CD14-positive monocyte (primary cell): ENCODE data around the gene TNNI2. TPM values are rescaled to one million over a fixed set of nuclear protein-coding genes. Genes with fewer than 3 reads are reported as not detected.

Experiments used
- DNase-seq, 3 donors: peaks; one replicate each; pipeline ENCODE4 v3.0.0-alpha.2; 2011 to 2022
- H2AFZ ChIP-seq: 2 replicates; pipeline ENCODE4 v1.6.0; 2012; ENCODE audit warnings: mild to moderate bottlenecking, low read depth, low read length, inconsistent platforms; ENCODE audit not compliant: insufficient read depth, poor library complexity, severe bottlenecking
- H3K27ac ChIP-seq, 2 donors: 1 replicate in 1 of 2; 2 replicates in 1 of 2; pipeline ENCODE4 v1.5.1; 2012 to 2013; ENCODE audit warnings: low read length in 2 of 2, control low read depth in 1 of 2, inconsistent platforms in 1 of 2, low read depth in 1 of 2, mild to moderate bottlenecking in 1 of 2
- H3K27me3 ChIP-seq, 2 donors: one replicate each; pipeline versions ENCODE4 v1.6.0 to v1.6.1; 2011 to 2013; ENCODE audit warnings: low read length in 2 of 2; ENCODE audit not compliant: control insufficient read depth in 2 of 2, insufficient read depth in 2 of 2
- H3K36me3 ChIP-seq, 2 donors: replicated peaks in 1 of 2; 1 replicate in 1 of 2; 2 replicates in 1 of 2; pipeline versions ENCODE4 v1.5.1 to v1.6.1; 2012 to 2013; ENCODE audit warnings: low read length in 2 of 2, control low read depth in 1 of 2, inconsistent platforms in 1 of 2, mild to moderate bottlenecking in 1 of 2; ENCODE audit not compliant: insufficient read depth in 2 of 2, control insufficient read depth in 1 of 2
- H3K4me1 ChIP-seq, 2 donors: 1 replicate in 1 of 2; 2 replicates in 1 of 2; pipeline versions ENCODE4 v1.5.1 to v1.6.1; 2012 to 2013; ENCODE audit warnings: low read length in 2 of 2, control low read depth in 1 of 2, inconsistent platforms in 1 of 2, mild to moderate bottlenecking in 1 of 2, moderate library complexity in 1 of 2; ENCODE audit not compliant: insufficient read depth in 2 of 2, control insufficient read depth in 1 of 2
- H3K4me2 ChIP-seq: replicated peaks from 2 replicates; pipeline ENCODE3; 2012; ENCODE audit warnings: low read length, moderate library complexity, mild to moderate bottlenecking; ENCODE audit not compliant: poor library complexity, severe bottlenecking; ENCODE audit errors: extremely low read depth
- H3K4me3 ChIP-seq, 3 experiments: fragments of 200-600 bp in 1 of 3; sonication (generic) in 1 of 3; replicated peaks in 1 of 3; 1 replicate in 2 of 3; 2 replicates in 1 of 3; pipeline ENCODE4 v1.5.1; 2011 to 2013; ENCODE audit warnings: low read length in 3 of 3, mild to moderate bottlenecking in 3 of 3, control low read depth in 2 of 3, low read depth in 2 of 3, inconsistent platforms in 1 of 3, moderate library complexity in 1 of 3
- H3K79me2 ChIP-seq: 2 replicates; pipeline ENCODE4 v1.6.0; 2012; ENCODE audit warnings: mild to moderate bottlenecking, control low read depth, inconsistent platforms, low read length, moderate library complexity; ENCODE audit not compliant: insufficient read depth
- H3K9ac ChIP-seq: 2 replicates; pipeline ENCODE4 v1.6.0; 2017; ENCODE audit warnings: low read length, mild to moderate bottlenecking; ENCODE audit not compliant: insufficient read depth, poor library complexity, severe bottlenecking
- H3K9me3 ChIP-seq, 2 donors: replicated peaks in 1 of 2; 1 replicate in 1 of 2; 2 replicates in 1 of 2; pipeline versions ENCODE4 v1.5.1 to v1.6.1; 2012 to 2013; ENCODE audit warnings: low read length in 2 of 2, control low read depth in 1 of 2; ENCODE audit not compliant: control insufficient read depth in 1 of 2, insufficient read depth in 1 of 2
- H4K20me1 ChIP-seq: 2 replicates; pipeline ENCODE4 v1.6.0; 2012; ENCODE audit warnings: mild to moderate bottlenecking, low read length, control low read depth, moderate library complexity; ENCODE audit not compliant: insufficient read depth
- H3K27ac Mint-ChIP-seq, 7 donors: one replicate each; pipeline ENCODE4 v1.8.0; 2020; ENCODE audit warnings: mild to moderate bottlenecking in 7 of 7, mixed read lengths in 7 of 7, moderate library complexity in 6 of 7, inconsistent platforms in 2 of 7
- H3K27me3 Mint-ChIP-seq, 3 donors: one replicate each; pipeline ENCODE4 v1.8.0; 2021 to 2022; ENCODE audit warnings: low read depth in 3 of 3, mild to moderate bottlenecking in 3 of 3, mixed read lengths in 3 of 3, moderate library complexity in 3 of 3, inconsistent platforms in 1 of 3
- H3K36me3 Mint-ChIP-seq, 2 donors: one replicate each; pipeline ENCODE4 v1.8.0; 2020; ENCODE audit warnings: mixed read lengths in 2 of 2, inconsistent platforms in 1 of 2, mild to moderate bottlenecking in 1 of 2
- H3K4me1 Mint-ChIP-seq: one replicate; pipeline ENCODE4 v1.8.0; 2020; ENCODE audit warnings: mild to moderate bottlenecking, mixed read lengths
- H3K4me3 Mint-ChIP-seq, 2 donors: one replicate each; pipeline ENCODE4 v1.8.0; 2020; ENCODE audit warnings: mild to moderate bottlenecking in 2 of 2, mixed read lengths in 2 of 2, moderate library complexity in 1 of 2
- H3K9me3 Mint-ChIP-seq, 7 donors: one replicate each; pipeline ENCODE4 v1.8.0; 2020 to 2022; ENCODE audit warnings: mixed read lengths in 7 of 7, mild to moderate bottlenecking in 6 of 7, moderate library complexity in 6 of 7, inconsistent platforms in 2 of 7
- CTCF ChIP-seq: fragments of 200-600 bp; IDR thresholded peaks from one replicate; pipeline ENCODE4 v1.8.0; 2022; ENCODE audit warnings: antibody characterized with exemption, mild to moderate bottlenecking
- WGBS: methylation state at CpG from one replicate; pipeline ENCODE4 v1.1.5; 2013; ENCODE audit warnings: missing lambda C conversion rate; ENCODE audit not compliant: insufficient coverage; 5-methylcytosine and 5-hydroxymethylcytosine counted together
- intact Hi-C, 2 donors: fragments of 100-400 bp; cut with micrococcal nuclease; formaldehyde crosslinking; loops; one replicate each; pipeline versions ENCODE4 v1.15.0 to v1.15.1; 2023
- polyA plus RNA-seq, 3 donors: library from polyadenylated mRNA; depleted of rRNA in 1 of 3; unstranded in 2 of 3; stranded (reverse) in 1 of 3; fragments of 300-500 nt in 2 of 3; fragments of >200 nt in 1 of 3; fragmentation: Illumina TruSeq in 2 of 3; gene quantifications; 1 replicate in 2 of 3; 2 replicates in 1 of 3; pipeline ENCODE4 v1.2.3, GENCODE V29; 2012 to 2021

Gene TNNI2
- polyA plus RNA-seq, 3 donors = 11.4 to 45.8 (median 11.7) TPM

- Histone ChIP-seq H3K4me1 (peaks cover 32 to 46% of the 10 kb centered on the region in 2 donors), H3K9ac (peak overlapping the region; percentile 36), H3K9me3 (no peaks in the 10 kb centered on the region), H3K36me3 (peaks cover 66 to 73% of the 10 kb centered on the region in 2 donors), H3K79me2 (peaks cover 30% of the 10 kb centered on the region), H3K27ac (peak overlapping the region; percentile 21 to 26), H3K4me2 (peak overlapping the region; percentile 12), H3K4me3 (no peak overlapping the region), H2AFZ (no peak overlapping the region), H4K20me1 (peaks cover 100% of the 10 kb centered on the region), H3K27me3 (no peaks in the 10 kb centered on the region)
- Mint-ChIP-seq H3K9me3 (peaks cover 0 to 2% (median 0%) of the 10 kb centered on the region in 7 donors), H3K27ac (peak overlapping the region in 1 of 7 donors; percentile 56), H3K27me3 (peaks cover 1 to 3% (median 2%) of the 10 kb centered on the region in 3 donors), H3K4me1 (peaks cover 42% of the 10 kb centered on the region), H3K36me3 (peaks cover 27 to 40% of the 10 kb centered on the region in 2 donors), H3K4me3 (no peak overlapping the region)
- DNase-seq = no peak
- intact Hi-C loops = loop anchor here (2.0 to 10.0 kb wide), 5 partner anchors 36 to 273 kb away; partner anchors contain the start of genes KRTAP5-6 (in 1 of the 2), TNNI2 (in 1 of the 2) and TNNT3 (in 1 of the 2)
- TF ChIP-seq CTCF = no peak
- 51% methylated on average over 32 of the region's 43 CpGs for WGBS
Observed at GRCh38 chr11:1881442-1882264, 42.9 kb downstream of the TNNI2 start.

GRCh38 chr11:1882265-1883238 lies 43.8 kb downstream of the TNNI2 start:
- H4K20me1 ChIP-seq = peaks cover 100% of the 10 kb centered on the region
- no peak overlapping the region for H3K4me3 Mint-ChIP-seq
- H3K36me3 Mint-ChIP-seq = peaks cover 26 to 38% of the 10 kb centered on the region in 2 donors
- peaks cover 3 to 10% (median 4%) of the 10 kb centered on the region in 3 donors for H3K27me3 Mint-ChIP-seq
- H2AFZ ChIP-seq = no peak overlapping the region
- 32% methylated on average over 20 of the region's 23 CpGs for WGBS
- H3K27ac Mint-ChIP-seq = no peak overlapping the region
- peaks cover 0 to 7% (median 3%) of the 10 kb centered on the region in 7 donors for H3K9me3 Mint-ChIP-seq
- H3K4me1 ChIP-seq = peaks cover 33 to 40% of the 10 kb centered on the region in 2 donors
- peaks cover 73 to 79% of the 10 kb centered on the region in 2 donors for H3K36me3 ChIP-seq
- peak overlapping the region in 1 of 2 donors; percentile 26 for H3K27ac ChIP-seq
- intact Hi-C loops = loop anchor here (2.0 to 10.0 kb wide), 5 partner anchors 35 to 272 kb away; partner anchors contain the start of genes KRTAP5-6 (in 1 of the 2), TNNI2 (in 1 of the 2) and TNNT3 (in 1 of the 2)
- peaks cover 35% of the 10 kb centered on the region for H3K4me1 Mint-ChIP-seq
- H3K4me2 ChIP-seq = peak overlapping the region; percentile 12
- H3K27me3 ChIP-seq = peaks cover 0 to 3% of the 10 kb centered on the region in 2 donors
- no peaks in the 10 kb centered on the region for H3K9me3 ChIP-seq
- DNase-seq = peak; percentile 51 to 66 (median 64)
- H3K79me2 ChIP-seq = peaks cover 24% of the 10 kb centered on the region
- peak; percentile 91 for TF ChIP-seq CTCF
- H3K4me3 ChIP-seq = no peak overlapping the region
- H3K9ac ChIP-seq = peak overlapping the region; percentile 36
